Right atrium auricular region (tissue), 2 donors: ENCODE results near the gene CD33. TPM values are rescaled to one million over a fixed set of nuclear protein-coding genes. Genes with fewer than 3 reads are reported as not detected.

ENCODE experiments used
- DNase-seq: peaks from one replicate; pipeline ENCODE4 v3.0.0-alpha.2; 2019; ENCODE audit warnings: low spot score
- H3K27ac ChIP-seq, 2 donors: fragments of 200-600 bp; sonication (generic); 1 replicate in 1 of 2; 2 replicates in 1 of 2; pipeline ENCODE4 v1.5.1; 2016 to 2019
- H3K27me3 ChIP-seq, 2 donors: fragments of 200-600 bp; sonication (generic); one replicate each; pipeline versions ENCODE4 v1.5.1 to v1.6.0; 2017 to 2019
- H3K36me3 ChIP-seq: fragments of 200-600 bp; sonication (generic); one replicate; pipeline ENCODE4 v1.5.1; 2016
- H3K4me1 ChIP-seq, 2 donors: fragments of 200-600 bp; sonication (generic); one replicate each; pipeline versions ENCODE4 v1.5.1 to v1.6.0; 2017 to 2019
- H3K4me3 ChIP-seq, 2 donors: fragments of 200-600 bp; sonication (generic); 1 replicate in 1 of 2; 2 replicates in 1 of 2; pipeline ENCODE4 v1.5.1; 2017 to 2019; ENCODE audit warnings: mild to moderate bottlenecking in 1 of 2, moderate library complexity in 1 of 2
- H3K9me3 ChIP-seq, 2 donors: fragments of 200-600 bp; sonication (generic); one replicate each; pipeline ENCODE4 v1.5.1; 2019
- CTCF ChIP-seq, 2 donors: fragments of 200-600 bp; sonication (generic); IDR thresholded peaks; one replicate each; pipeline ENCODE4 v1.5.1; 2019; ENCODE audit warnings: antibody characterized with exemption in 2 of 2
- total RNA-seq, 2 donors: library from RNA; depleted of rRNA; stranded (reverse); fragments of >200 nt; gene quantifications; one replicate each; pipeline ENCODE4 v1.1.0, GENCODE V29; 2016

The CD33 gene
- total RNA-seq, 2 donors from 2014 or later: 2.3 to 4.2 TPM

- Histone ChIP-seq H3K27me3 (no peaks in the 10 kb centered on the region), H3K9me3 (no peaks in the 10 kb centered on the region), H3K36me3 (no peaks in the 10 kb centered on the region), H3K4me1 (no peaks in the 10 kb centered on the region), H3K4me3 (no peak overlapping the region), H3K27ac (no peak overlapping the region)
- no peak for TF ChIP-seq CTCF (IDR thresholded peaks at IDR 0.05)
- no peak for DNase-seq
Observed at GRCh38 chr19:51247972-51248590, 23.2 kb downstream of the CD33 start.

- Histone ChIP-seq H3K4me3 (no peak within 1 kb of the TSS), H3K4me1 (no peaks in the 10 kb centered on the region), H3K9me3 (no peaks in the 10 kb centered on the region), H3K27me3 (no peaks in the 10 kb centered on the region), H3K36me3 (no peaks in the 10 kb centered on the region), H3K27ac (no peak within 1 kb of the TSS)
- TF ChIP-seq CTCF (IDR thresholded peaks at IDR 0.05): no peak
- DNase-seq: no peak
Observed at GRCh38 chr19:51250786-51251467, 26.0 kb downstream of the CD33 start, which contains the start of gene SIGLECL1. SIGLECL1 (plus strand) TSS chr19:51251080; CDS start chr19:51264073, 12,993 bp downstream.

GRCh38 chr19:51251468-51251820 is 26.6 kb downstream of the CD33 start:
- no peaks in the 10 kb centered on the region for H3K4me1 ChIP-seq
- no peaks in the 10 kb centered on the region for H3K9me3 ChIP-seq
- no peak overlapping the region for H3K27ac ChIP-seq
- no peaks in the 10 kb centered on the region for H3K27me3 ChIP-seq
- no peaks in the 10 kb centered on the region for H3K36me3 ChIP-seq
- no peak for DNase-seq
- no peak for TF ChIP-seq CTCF (IDR thresholded peaks at IDR 0.05)
- no peak overlapping the region for H3K4me3 ChIP-seq

GRCh38 chr19:51252306-51253079 is 27.6 kb downstream of the CD33 start:
- H3K36me3 ChIP-seq: no peaks in the 10 kb centered on the region
- H3K27ac ChIP-seq: no peak overlapping the region
- DNase-seq: no peak
- no peaks in the 10 kb centered on the region for H3K4me1 ChIP-seq
- no peaks in the 10 kb centered on the region for H3K27me3 ChIP-seq
- no peak overlapping the region for H3K4me3 ChIP-seq
- TF ChIP-seq CTCF (IDR thresholded peaks at IDR 0.05): no peak
- no peaks in the 10 kb centered on the region for H3K9me3 ChIP-seq

- Histone ChIP-seq H3K4me1 (no peaks in the 10 kb centered on the region), H3K36me3 (no peaks in the 10 kb centered on the region), H3K4me3 (no peak overlapping the region), H3K27me3 (no peaks in the 10 kb centered on the region), H3K9me3 (no peaks in the 10 kb centered on the region), H3K27ac (no peak overlapping the region)
- no peak for TF ChIP-seq CTCF (IDR thresholded peaks at IDR 0.05)
- DNase-seq: no peak
Observed at GRCh38 chr19:51253088-51253806, 28.4 kb downstream of the CD33 start.
